Breast epithelium (tissue), 3 donors: ENCODE results near the gene DLEC1.

Source experiments
- POLR2A ChIP-seq: fragments of 450-650 bp; IDR thresholded peaks from one replicate; pipeline ENCODE4 v1.6.1; 2016; ENCODE audit warnings: antibody characterized with exemption, mild to moderate bottlenecking, moderate library complexity
- POLR2AphosphoS5 ChIP-seq, 3 donors: sonication (generic); formaldehyde crosslinking; IDR thresholded peaks; one replicate each; pipeline ENCODE4 v1.6.1; 2017; ENCODE audit warnings: antibody characterized with exemption in 3 of 3
- TF ChIP-seq, protein P1 (sequence below), 3 donors: fragments of 450-650 bp; IDR thresholded peaks; one replicate each; pipeline ENCODE4 v1.5.1; 2016 to 2017; ENCODE audit warnings: antibody characterized with exemption in 3 of 3, mild to moderate bottlenecking in 3 of 3, moderate library complexity in 3 of 3

DNA sequence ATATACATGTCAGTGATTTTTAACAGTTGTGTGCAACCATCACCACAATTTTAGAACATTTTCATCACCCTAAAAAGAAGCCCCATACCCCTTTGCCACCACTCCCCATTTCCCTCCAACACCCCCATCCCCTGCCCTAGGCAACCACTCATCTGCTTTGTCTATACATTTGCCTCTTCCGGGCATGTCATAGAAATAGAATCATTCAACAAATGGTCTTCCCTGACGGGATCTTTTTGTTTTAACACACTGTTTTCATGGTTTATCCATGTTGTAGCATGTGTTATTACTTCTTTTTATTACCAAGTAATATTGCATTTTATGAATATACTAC, 44.4 kb upstream of the DLEC1 start:
- no peak for TF ChIP-seq POLR2A
- TF ChIP-seq, protein P1, sequence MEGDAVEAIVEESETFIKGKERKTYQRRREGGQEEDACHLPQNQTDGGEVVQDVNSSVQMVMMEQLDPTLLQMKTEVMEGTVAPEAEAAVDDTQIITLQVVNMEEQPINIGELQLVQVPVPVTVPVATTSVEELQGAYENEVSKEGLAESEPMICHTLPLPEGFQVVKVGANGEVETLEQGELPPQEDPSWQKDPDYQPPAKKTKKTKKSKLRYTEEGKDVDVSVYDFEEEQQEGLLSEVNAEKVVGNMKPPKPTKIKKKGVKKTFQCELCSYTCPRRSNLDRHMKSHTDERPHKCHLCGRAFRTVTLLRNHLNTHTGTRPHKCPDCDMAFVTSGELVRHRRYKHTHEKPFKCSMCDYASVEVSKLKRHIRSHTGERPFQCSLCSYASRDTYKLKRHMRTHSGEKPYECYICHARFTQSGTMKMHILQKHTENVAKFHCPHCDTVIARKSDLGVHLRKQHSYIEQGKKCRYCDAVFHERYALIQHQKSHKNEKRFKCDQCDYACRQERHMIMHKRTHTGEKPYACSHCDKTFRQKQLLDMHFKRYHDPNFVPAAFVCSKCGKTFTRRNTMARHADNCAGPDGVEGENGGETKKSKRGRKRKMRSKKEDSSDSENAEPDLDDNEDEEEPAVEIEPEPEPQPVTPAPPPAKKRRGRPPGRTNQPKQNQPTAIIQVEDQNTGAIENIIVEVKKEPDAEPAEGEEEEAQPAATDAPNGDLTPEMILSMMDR (IDR thresholded peaks at IDR 0.05) = no peak
- no peak for TF ChIP-seq POLR2AphosphoS5 (IDR thresholded peaks at IDR 0.05)
